NCI-H510A (cell line): ENCODE data around the gene CASZ1.

Experiments
- DNase-seq: peaks from one replicate; lab custom pipeline; 2025; lab: John Stamatoyannopoulos, UW

The CASZ1 gene

DNA sequence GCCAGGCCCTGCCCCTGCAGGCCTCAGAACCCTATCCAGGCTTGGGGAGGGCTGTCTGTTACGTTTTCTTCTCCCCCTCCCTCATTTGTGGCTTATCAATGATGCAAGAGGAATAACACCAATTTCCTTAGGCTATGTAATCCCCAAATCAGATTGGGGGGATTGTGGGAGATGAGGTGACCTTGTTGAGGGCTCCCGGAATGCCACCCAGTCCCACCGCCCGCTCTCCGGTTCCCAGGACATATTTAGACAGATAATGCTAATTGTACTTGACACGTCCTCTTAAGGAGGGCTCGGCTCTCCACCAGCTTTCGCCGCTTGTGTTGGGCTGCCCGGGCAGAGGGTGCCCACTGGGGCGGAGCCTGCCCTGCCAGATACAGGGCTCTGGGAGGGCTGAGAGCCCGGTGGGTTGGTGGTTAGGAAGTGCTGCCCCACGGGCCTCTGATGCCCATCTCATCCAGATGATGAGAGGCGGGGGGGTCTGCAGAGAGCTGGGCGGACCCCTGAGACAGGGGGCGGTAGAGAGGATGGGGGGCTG, 90.0 kb downstream of the CASZ1 start:
- DNase-seq: no peak

DNA sequence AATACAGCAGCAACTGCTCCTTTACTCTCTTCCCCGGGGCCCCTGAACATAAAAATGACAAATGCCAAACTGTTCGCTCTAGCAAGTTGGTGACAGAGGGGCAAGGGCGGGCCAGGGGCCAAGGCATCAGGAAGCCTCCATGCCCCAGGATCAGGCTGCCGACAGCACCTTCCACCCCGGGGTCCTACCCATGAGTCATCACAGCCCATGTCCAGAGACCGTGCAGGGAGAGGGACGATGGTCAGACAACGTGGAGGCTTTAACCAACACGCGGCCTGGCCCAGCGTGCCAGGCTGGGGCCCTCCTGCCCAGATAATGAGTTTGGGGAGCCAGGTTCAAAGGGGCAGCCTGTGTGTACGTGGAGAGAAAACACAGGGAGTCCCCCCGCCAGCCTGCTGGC, 90.5 kb downstream of the CASZ1 start:
- no peak for DNase-seq

GRCh38 chr1:10704368-10704882, 92.0 kb downstream of the CASZ1 start:
- DNase-seq: peak; percentile 58

DNA sequence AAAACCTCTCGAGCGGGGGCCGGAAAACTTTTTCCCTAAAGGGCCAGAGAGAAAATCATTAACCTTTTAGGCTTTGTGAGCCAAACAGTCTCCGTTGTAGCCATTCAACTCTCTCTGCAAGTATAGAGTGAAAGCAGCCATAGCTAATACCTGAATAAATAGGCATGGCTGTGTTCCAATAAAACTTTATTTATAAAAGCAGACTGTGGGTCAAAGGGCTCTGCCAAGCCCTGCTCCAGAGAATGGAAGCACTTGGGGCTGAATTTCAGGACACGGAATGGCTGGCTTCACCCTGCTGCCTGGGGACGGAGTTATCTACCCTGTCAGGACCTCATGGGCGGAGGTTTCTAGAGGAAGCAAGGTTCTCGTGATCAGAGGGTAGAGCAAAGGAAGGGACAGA, 92.7 kb downstream of the CASZ1 start:
- no peak for DNase-seq

GRCh38 chr1:10701145-10701544, 95.3 kb downstream of the CASZ1 start:
- DNase-seq: peak; percentile 56

- DNase-seq: no peak
These were observed 97.0 kb downstream of the CASZ1 start for GRCh38 chr1:10699470-10699835.

DNA sequence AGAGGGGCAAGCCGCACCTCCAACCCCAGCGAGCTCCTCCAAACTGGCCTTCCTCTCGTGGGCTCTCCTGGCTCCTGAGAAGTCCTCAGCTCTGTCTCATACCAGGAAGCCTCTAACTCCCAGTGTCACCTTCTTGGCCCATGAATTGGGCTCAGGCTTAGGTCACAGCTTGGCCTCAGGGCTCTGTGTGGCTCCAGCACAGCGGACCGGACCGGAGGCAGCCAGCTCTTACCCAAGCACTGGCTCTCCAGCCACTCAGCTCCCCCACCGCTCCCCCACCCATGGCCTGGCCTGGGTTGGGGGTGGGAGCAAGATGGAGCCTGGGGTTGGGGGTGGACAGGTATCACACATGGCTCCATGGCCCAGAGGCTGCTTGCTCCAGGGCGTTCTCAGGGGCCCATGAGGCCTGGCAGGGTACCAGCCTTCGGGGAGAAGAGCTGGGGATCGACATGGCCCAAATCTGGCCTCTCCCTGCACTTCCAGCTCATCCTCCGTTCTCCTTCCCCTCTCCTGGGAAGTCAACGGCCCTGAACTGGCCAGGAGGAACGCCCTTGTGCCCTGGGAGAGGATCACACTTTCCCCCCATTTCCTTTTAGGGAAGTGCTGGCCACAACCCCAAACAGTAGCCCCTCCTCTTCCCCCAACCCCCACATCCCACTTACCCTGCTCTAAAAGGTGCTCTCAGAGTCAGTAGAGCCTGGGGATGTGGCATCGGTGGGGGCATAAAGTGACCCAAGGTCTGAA, 97.5 kb downstream of the CASZ1 start:
- DNase-seq: no peak

GRCh38 chr1:10697621-10698160, 98.8 kb downstream of the CASZ1 start:
- no peak for DNase-seq

GRCh38 chr1:10696977-10697376, 99.5 kb downstream of the CASZ1 start:
- no peak for DNase-seq

DNA sequence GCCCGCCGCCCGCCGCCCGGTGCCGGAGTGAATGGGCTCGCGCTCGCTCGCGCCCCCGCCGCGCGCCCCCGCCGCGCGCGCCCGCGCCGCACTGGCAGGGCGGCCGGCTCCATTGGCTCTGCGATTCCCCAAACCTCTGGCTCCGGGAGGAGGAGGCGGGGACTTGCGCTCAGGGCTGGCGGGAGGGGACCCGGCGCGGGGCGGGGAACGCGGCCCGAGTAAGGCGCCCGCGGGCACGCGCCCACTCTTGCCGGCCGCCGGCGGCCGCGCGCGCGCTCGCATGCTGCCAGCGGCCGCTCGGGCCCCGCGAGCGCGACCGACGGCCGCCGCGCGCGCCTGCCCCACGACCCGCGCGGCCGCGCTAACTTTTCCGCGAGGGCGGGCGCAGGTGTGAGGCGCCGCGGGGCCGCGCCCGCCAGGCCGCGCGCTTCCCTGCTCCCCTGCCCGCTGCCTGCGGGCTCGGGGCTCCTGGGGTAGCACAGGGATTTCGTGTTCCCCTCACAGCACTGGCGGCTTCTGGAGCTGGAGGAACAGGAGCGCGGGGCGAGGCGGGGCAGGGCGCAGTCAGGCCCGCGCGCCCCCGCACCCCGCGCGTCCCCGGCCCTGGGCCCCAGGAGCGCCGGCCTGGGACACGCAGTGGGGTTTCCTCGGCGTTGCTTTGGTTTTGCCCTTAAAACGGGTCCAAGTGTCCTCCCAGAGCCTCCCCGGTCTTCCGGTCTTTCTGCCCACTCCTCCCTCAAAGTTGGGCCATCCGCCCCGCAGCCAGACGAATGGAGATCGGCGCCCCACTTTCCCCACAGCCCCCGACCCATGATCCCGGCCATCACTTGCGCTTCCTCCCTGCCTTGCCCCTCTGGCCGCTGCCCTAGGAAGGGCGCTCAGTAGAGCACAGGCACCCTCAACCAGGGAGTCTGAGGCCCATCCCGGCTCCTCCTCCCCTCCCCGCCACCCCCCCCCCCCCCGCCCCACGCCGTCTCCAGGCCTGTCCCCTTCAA, 101.5 kb downstream of the CASZ1 start:
- peak; percentile 99 for DNase-seq

- DNase-seq: no peak
These were observed 102.2 kb downstream of the CASZ1 start for GRCh38 chr1:10694274-10694632.

- DNase-seq: peak; percentile 45
These were observed 102.8 kb downstream of the CASZ1 start for GRCh38 chr1:10693497-10694273.

GRCh38 chr1:10693152-10693496, 103.3 kb downstream of the CASZ1 start:
- DNase-seq: no peak

DNA sequence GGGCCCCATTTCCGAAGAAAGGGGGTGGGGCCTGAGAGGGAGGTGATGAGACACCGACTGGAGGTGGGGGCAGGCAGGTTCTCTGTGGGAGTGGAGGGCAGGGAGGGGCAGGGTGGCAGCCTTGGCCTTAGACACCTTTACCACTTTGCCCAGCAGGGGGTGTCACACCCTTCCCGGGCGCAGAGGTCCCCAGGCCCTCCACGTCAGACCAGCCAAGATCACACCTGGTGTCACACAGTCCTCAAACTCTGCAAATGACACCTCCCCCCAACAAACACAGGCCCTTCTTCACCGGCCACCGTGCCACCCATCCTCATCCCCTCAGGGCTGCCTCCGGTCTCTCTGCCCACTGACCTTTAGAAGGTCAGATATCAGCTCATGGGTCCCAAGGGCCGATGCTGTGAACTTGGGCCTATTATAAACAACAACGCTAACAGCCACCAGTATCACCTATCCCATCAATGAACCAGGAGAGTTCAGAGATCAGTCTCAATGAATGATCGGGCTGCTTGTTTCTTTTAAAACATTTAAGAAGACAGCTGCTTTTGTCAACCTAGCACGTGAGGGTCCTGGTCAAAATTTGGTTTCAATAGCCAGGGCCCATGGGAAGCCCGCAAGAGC, 103.9 kb downstream of the CASZ1 start:
- peak; percentile 89 for DNase-seq

DNA sequence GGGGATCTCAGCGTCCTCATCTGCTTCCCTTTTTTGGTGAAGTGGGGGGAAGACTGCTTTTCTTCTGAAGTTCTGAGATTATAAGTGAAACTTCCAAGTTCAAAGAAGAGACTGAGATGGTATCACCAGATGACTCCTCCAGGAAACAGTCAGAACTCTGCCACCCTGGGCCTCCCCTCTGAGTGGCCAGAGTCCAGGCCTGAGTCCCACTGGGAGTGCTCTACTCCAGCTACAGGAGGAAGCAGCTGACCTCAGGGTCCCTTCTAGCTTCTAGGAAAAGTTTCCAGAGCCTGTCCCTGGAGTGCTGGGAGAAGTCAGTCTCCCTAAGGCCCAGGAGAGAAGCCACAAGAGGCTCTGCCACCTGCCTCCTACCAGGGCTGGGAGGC, 104.7 kb downstream of the CASZ1 start:
- no peak for DNase-seq

DNA sequence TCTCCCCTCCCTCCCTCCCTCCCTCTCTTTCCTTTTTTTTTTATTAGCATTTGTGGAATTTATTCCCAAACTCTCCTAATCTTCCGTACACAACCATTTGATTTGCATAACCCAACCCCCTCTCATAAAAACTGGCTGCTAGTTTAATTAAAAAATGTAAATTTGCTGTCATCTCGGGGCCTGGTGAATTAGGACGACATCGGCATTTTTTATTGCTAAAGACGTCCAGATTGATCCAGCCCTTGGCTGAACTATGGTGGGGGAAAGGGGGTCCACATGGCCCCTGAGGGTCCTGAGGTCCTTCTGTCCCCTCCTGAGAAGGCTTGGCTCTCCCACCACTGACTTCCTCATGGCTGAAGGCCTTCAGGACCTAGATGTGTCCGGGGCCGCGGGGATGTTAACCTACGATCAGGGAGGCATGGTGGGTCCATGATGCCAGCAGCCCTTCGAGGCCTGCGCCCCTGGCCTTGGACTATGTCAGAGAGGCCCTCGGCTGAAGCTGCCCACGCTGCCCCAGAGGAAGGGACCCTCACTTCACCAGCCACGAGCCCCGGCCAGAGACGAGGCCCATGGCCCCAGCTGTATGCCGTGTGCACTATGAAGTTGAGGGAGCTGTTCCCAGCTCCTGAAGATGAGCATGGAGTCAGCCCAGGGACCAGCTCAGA, 105.2 kb downstream of the CASZ1 start:
- no peak for DNase-seq

DNA sequence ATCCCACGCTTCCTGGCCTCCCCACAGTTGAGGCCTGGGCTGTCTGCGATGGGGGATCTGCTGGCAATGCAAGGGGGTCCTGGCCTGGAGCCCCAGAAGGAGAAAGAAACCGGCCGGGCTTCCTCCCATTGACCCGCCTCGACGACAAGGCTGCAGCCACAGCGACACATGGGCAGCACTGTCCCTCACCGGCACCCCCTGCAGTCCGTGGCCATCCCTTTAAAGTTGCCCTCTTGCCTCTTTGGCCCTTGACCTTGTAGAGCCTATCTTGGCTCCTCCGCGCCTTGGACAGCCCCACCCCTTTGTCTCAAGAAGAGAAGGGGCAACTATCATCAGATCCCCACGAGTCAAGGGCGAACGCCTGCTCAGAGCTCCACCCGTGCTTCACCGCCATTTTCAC, 106.0 kb downstream of the CASZ1 start:
- DNase-seq: no peak

DNA sequence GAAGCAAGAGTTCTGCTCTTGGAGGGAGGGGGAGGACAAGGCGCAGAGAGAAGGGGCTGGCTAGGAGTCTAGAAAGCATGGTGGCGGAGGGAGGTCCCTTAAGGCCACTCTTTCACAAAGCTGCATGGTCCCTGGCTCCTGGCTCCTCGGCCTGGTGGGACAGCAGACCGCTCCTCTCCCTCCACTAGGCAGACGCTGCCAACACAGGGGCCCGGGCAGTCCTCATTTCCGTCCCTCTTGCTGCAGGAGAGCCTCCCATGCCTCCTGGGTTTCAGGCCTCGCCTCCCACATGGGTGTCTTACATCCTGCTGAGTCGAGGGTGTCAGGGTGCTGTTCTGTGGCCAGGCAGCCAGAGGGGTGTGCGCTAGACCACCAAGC, 108.0 kb downstream of the CASZ1 start:
- DNase-seq: no peak

- DNase-seq: no peak
These were observed 108.6 kb downstream of the CASZ1 start for GRCh38 chr1:10687782-10688408.

- DNase-seq: peak; percentile 80
These were observed 109.2 kb downstream of the CASZ1 start for GRCh38 chr1:10687251-10687651.
